Calu3 (cell line): ENCODE results near the gene TESK2. TPM values are rescaled to one million over a fixed set of nuclear protein-coding genes. Genes with fewer than 3 reads are reported as not detected.
A peak's percentile ranks its signal among the peaks of the same experiment; 100 is the strongest.

ENCODE experiments used
- BruUV-seq: library from RNA; stranded (reverse); fragments of 400-500 nt; replicated peaks from 2 replicates; lab custom pipeline; 2021; lab: Mats Ljungman, UMichigan
- CTCF ChIA-PET: fragments of 300-600 bp; sonication (Branson Sonifier 250); formaldehyde crosslinking; loops from one replicate; lab custom pipeline; 2022; ENCODE audit warnings: antibody characterized with exemption; lab: Charles Lee
- DNase-seq: peaks from one replicate; pipeline ENCODE4 v3.0.0; 2022
- H3K27ac Mint-ChIP-seq: one replicate; pipeline ENCODE4 v1.8.0; 2022; ENCODE audit warnings: mixed read lengths; ENCODE audit not compliant: unreplicated experiment
- H3K27me3 Mint-ChIP-seq: one replicate; pipeline ENCODE4 v1.8.0; 2022; ENCODE audit warnings: mixed read lengths; ENCODE audit not compliant: unreplicated experiment
- H3K36me3 Mint-ChIP-seq: one replicate; pipeline ENCODE4 v1.8.0; 2022; ENCODE audit warnings: mild to moderate bottlenecking, moderate library complexity, mixed read lengths; ENCODE audit not compliant: insufficient read depth, unreplicated experiment
- H3K4me1 Mint-ChIP-seq: one replicate; pipeline ENCODE4 v1.8.0; 2022; ENCODE audit warnings: mild to moderate bottlenecking, low read depth, mixed read lengths; ENCODE audit not compliant: unreplicated experiment
- H3K4me3 Mint-ChIP-seq: one replicate; pipeline ENCODE4 v1.8.0; 2022; ENCODE audit warnings: mild to moderate bottlenecking, low read depth, moderate library complexity, mixed read lengths; ENCODE audit not compliant: unreplicated experiment
- H3K9me3 Mint-ChIP-seq: one replicate; pipeline ENCODE4 v1.8.0; 2022; ENCODE audit warnings: low read depth, mixed read lengths; ENCODE audit not compliant: unreplicated experiment
- CTCF ChIP-seq: fragments of 200-600 bp; IDR thresholded peaks from one replicate; pipeline ENCODE4 v1.8.0; 2022; ENCODE audit warnings: antibody characterized with exemption; ENCODE audit not compliant: unreplicated experiment
- intact Hi-C: fragments of 100-400 bp; cut with micrococcal nuclease; formaldehyde crosslinking; loops from one replicate; pipeline ENCODE4 v1.10.0; 2022; ENCODE audit not compliant: unreplicated experiment
- total RNA-seq: library from RNA; stranded (reverse); gene quantifications from 2 replicates; pipeline ENCODE4 v1.2.3, GENCODE V29; 2022

Gene TESK2
- total RNA-seq, 1 experiment from 2014 or later: 2.3 TPM

DNA sequence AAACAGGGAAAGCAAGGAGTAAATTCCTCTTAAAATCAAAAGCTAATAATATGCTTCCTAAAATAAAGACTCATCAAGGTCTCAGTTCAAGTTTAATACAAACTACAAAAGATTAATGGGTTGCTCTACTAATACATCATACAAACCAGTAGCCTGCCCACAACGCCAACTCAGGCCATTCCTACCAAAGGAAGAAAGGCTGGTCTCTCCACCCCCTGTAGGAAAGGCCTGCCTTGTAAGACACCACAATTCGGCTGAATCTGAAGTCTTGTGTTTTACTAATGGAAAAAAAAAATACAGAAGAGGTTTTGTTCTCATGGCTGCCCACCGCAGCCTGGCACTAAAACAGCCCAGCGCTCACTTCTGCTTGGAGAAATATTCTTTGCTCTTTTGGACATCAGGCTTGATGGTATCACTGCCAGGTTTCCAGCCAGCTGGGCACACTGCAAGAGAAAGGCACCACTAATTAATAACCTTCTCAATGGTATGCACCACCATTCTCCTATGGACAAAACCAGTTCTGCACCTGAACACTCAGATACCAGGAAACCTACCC, 20.1 kb upstream of the TESK2 start:
- Mint-ChIP-seq H3K27ac (peak overlapping the region; percentile 39), H3K9me3 (no peaks in the 10 kb centered on the region), H3K36me3 (peaks cover 87% of the 10 kb centered on the region), H3K27me3 (no peaks in the 10 kb centered on the region), H3K4me3 (no peak overlapping the region), H3K4me1 (peaks cover 31% of the 10 kb centered on the region)
- intact Hi-C loops: loop anchor here (5.0 kb wide), 1 partner anchor 176 kb away; the partner anchor contains the start of genes GPBP1L1 and TMEM69
- no peak for DNase-seq
- no peak for TF ChIP-seq CTCF
- CTCF ChIA-PET: no interaction called here
- BruUV-seq: no TSS peak

- peak overlapping the region; percentile 39 for H3K27ac Mint-ChIP-seq
- BruUV-seq: TSS peak; percentile 16
These were observed 19.3 kb upstream of the TESK2 start for GRCh38 chr1:45510036-45510971.

DNA sequence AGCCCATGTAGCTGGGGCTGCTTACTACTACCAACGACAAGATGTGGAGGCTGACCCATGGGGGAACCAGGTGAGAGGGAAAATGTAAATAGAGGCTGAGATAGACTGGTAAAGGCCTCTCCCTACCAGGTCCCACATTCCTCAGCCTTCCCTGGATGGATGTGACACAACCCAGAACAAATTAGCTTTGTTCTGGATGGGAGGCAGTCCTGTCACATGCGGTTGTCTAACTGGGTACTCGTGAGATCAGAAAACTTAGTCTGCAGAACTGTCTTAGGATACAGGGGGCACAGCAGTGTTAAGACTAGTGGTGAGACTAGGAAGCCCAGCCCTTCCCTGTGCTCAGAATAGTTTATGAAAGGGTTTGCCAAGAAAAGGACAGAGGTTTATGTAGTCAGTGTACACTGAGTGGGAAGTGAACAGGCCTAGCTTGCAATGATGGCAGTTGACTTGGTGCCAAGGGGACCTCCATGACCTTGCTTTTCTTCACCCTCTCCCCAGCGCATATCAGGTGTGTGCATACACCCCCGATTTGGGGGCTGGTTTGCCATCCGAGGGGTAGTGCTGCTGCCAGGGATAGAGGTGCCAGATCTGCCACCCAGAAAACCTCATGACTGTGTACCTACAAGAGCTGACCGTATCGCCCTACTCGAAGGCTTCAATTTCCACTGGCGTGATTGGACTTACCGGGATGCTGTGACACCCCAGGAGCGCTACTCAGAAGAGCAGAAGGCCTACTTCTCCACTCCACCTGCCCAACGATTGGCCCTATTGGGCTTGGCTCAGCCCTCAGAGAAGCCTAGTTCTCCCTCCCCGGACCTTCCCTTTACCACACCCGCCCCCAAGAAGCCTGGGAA, 17.6 kb upstream of the TESK2 start:
- intact Hi-C loops: no loop called here
- CTCF ChIA-PET: no interaction called here
- BruUV-seq: no TSS peak
- Mint-ChIP-seq H3K9me3 (no peaks in the 10 kb centered on the region), H3K4me1 (peaks cover 5% of the 10 kb centered on the region), H3K4me3 (no peak overlapping the region), H3K27me3 (no peaks in the 10 kb centered on the region), H3K36me3 (peaks cover 68% of the 10 kb centered on the region), H3K27ac (peak overlapping the region; percentile 24)
- TF ChIP-seq CTCF: no peak
- DNase-seq: no peak

More at GRCh38 chr1:45510036-45510971, 19.3 kb upstream of the TESK2 start:
- peaks cover 23% of the 10 kb centered on the region for H3K4me1 Mint-ChIP-seq
- H3K36me3 Mint-ChIP-seq: peaks cover 80% of the 10 kb centered on the region
- TF ChIP-seq CTCF: no peak
- H3K9me3 Mint-ChIP-seq: no peaks in the 10 kb centered on the region
- H3K27me3 Mint-ChIP-seq: no peaks in the 10 kb centered on the region
- H3K4me3 Mint-ChIP-seq: no peak overlapping the region
- CTCF ChIA-PET: no interaction called here
- intact Hi-C loops: loop anchor here (5.0 kb wide), 1 partner anchor 177 kb away; the partner anchor contains the start of genes GPBP1L1 and TMEM69
- no peak for DNase-seq

- intact Hi-C loops: no loop called here
- no peaks in the 10 kb centered on the region for H3K27me3 Mint-ChIP-seq
- CTCF ChIA-PET: no interaction called here
- peaks cover 62% of the 10 kb centered on the region for H3K36me3 Mint-ChIP-seq
- H3K4me3 Mint-ChIP-seq: no peak overlapping the region
- H3K4me1 Mint-ChIP-seq: no peaks in the 10 kb centered on the region
- no peaks in the 10 kb centered on the region for H3K9me3 Mint-ChIP-seq
- no peak for DNase-seq
- no TSS peak for BruUV-seq
- peak overlapping the region; percentile 24 for H3K27ac Mint-ChIP-seq
- TF ChIP-seq CTCF: no peak
These were observed 16.9 kb upstream of the TESK2 start for GRCh38 chr1:45507893-45508292.
